ENCODE results near the gene MDC1.

Gene MDC1

DNA sequence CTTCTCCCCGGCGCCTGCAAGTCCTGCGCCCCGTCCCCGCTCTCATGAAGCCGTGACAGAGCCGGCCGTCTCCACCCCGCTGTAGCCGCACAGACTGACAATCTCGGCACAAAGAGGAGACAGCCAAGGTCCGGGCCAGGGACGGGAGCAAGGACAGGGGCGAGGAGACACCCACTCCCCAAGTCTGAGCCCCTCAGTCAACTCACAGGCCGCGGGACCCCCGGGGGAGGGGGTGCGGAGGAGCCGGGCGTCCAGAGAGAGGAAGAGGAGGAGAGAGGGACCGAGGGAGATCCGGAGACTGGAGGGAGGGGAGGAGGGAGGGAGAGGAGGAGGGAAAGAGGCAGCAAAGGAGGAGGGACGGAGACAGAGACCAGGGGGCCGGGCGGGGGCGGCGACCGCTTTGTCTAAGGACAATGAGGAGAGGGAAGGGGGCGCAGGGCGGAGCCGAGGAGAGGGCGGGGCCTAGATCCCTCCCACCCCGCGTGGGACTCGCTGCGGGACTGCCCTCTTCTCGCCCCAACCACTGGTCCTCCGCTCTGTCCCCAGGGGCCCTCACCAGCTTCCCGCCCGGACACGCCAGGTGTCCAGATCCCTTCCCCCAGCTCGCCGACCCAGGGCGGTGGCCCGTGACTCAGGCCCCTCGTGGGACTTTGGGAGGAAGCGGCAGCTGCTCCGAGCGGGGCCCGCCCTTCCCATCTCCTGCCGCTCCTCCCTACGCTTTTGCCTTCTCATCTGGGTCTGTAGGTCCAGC is 30.0 kb downstream of the MDC1 start:
- Histone ChIP-seq H4K8ac (ENCODE audit: low read depth, low read length) (no peak overlapping the region), H3K36me3 (replicated peaks in 1 of 2; ENCODE audit: control insufficient read depth in 2 of 2, insufficient read depth in 2 of 2, low read length in 2 of 2) (peaks cover 2 to 38% of the 10 kb centered on the region in 2 donors), H2BK120ac (ENCODE audit: low read depth, low read length) (peak overlapping the region; percentile 62), H2AK5ac (ENCODE audit: low read depth, low read length) (peak overlapping the region; percentile 64), H2BK12ac (ENCODE audit: low read length) (peak overlapping the region; percentile 25), H3K9ac (ENCODE audit: low read depth, low read length, poor library complexity) (peak overlapping the region; percentile 94), H3K14ac (ENCODE audit: low read length) (peak overlapping the region; percentile 72), H3K23ac (ENCODE audit: low read depth, low read length, poor library complexity) (peak overlapping the region; percentile 95), H3K4me2 (ENCODE audit: insufficient read depth, low read length, poor library complexity, severe bottlenecking) (peak overlapping the region; percentile 80), H3K79me1 (ENCODE audit: low read depth, low read length) (peaks cover 9% of the 10 kb centered on the region), H2AFZ (ENCODE audit: low read length) (peak overlapping the region; percentile 87), H3K9me3 (replicated peaks in 1 of 2; ENCODE audit: control insufficient read depth in 2 of 2, insufficient read depth in 1 of 2, low read depth in 1 of 2, low read length in 2 of 2) (no peaks in the 10 kb centered on the region), H3K18ac (ENCODE audit: low read length) (peak overlapping the region; percentile 96), H3K4me1 (ENCODE audit: control insufficient read depth in 2 of 2, insufficient read depth in 1 of 2, low read depth in 1 of 2, low read length in 2 of 2) (peaks cover 56 to 65% of the 10 kb centered on the region in 2 donors), H3K27me3 (ENCODE audit: control insufficient read depth in 3 of 3, insufficient read depth in 3 of 3, low read depth in 1 of 3, low read length in 3 of 3) (no peaks in the 10 kb centered on the region), H2BK5ac (ENCODE audit: low read length) (peak overlapping the region; percentile 49), H4K91ac (ENCODE audit: low read depth, low read length, poor library complexity) (no peak overlapping the region), H2BK15ac (ENCODE audit: low read length) (no peak overlapping the region), H3K4ac (ENCODE audit: low read length) (no peak overlapping the region), H3K4me3 (ENCODE audit: low read length in 2 of 2) (peak overlapping the region; percentile 83 to 91), H3K27ac (replicated peaks; ENCODE audit: low read length) (peak overlapping the region; percentile 93)
- no CpG with 5 or more reads among the region's 52 CpGs for WGBS, 2 donors (ENCODE audit: extremely low coverage in 2 of 2, insufficient read length in 2 of 2, insufficient replicate concordance in 1 of 2)
- peak; percentile 82 for DNase-seq (ENCODE audit: low spot score)

DNA sequence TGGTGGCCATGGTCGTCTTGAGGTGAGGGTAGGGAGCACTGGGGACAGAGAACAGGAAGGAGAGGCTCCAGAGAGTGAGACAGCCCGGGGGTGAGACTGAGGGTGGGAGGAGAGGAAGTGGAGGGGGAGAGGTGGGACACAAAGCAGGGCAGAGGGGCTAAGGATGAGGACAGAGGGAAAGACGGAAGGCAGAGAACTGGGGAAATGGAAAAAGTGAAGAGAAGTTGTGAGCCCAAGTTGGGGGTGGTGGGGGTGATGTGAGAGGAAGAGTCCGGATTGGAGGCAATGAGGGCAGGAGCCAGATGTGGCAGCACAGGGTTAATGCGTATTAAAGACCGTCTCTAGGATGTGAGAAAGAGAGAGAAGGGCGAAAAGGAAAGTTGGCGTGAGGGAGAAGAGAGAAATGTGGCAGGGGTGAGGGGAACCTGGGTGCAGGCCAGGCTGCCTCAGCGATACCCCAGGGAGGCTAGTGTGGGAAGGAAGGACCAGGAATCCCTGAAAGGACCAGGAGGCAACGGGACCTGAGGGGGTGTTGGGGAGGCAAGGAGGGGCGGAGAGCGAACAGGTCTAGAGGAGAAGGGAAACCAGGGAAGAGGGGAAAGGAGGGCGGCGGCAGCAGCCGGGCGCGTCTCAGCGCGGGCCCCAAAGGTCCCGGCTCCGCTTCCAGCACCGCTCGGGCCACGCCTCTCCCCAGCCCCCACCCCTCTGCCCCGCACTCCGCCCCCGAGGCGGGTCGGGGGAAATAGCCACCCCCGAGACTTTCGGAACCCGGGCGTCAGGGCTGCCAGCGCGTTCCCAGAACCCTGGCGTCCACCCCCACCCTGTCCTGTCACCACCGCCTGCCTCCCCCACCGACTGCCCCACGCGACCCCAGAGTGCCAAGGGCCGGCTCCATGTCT is 30.8 kb downstream of the MDC1 start, which contains the start of gene PPP1R18:
Gene PPP1R18, minus strand, starts transcription at position 637 of the 899 bp plus-strand sequence. Its CDS starts 627 bp downstream, at position 10.
- peaks cover 56 to 62% of the 10 kb centered on the region in 2 donors for H3K4me1 ChIP-seq (ENCODE audit: control insufficient read depth in 2 of 2, insufficient read depth in 1 of 2, low read depth in 1 of 2, low read length in 2 of 2)
- no peak within 1 kb of the TSS for H4K91ac ChIP-seq (ENCODE audit: low read depth, low read length, poor library complexity)
- H2BK120ac ChIP-seq (ENCODE audit: low read depth, low read length): peak within 1 kb of the TSS; percentile 62

DNA sequence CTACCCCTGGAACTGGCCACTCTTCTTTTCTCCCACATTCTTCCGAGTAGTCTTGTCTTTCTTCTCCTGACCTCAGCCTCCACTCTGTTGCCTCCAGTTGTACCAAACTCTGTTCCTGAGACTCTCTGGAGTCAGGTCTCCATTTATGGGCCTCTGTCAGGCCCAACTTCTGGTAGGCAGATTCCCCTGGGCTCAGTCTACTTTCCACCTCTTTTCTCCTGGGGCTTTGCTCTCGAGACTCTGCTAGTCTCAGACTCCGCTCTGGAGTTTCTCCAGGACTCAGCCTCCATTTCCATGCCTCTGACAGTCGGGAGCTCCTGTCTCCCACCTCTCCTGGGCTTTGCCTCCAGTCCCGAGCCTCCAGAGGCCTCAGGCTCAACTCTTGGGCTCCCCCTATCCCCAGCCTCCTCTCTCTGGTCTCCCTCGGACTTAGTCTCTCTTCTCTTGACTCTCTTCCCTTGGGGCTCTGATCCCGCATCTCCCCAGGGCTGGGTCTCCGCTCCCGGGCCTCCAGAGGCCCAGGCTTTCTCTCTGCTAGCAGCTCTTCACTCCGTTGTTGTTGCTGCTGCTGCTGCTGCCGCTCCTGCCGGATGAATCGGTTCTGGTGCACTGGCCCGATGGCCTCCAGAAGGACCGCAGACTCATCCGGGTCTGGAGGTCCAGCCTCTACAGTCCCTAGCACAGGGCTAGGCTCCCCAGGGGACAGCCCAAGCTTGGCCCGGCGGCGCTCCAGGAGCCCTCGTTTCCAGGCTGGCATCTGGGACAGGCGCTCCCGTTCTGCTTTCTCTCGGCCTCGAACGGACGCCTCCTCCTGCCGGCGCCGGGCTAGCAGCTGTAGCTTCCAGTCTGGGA is 31.7 kb downstream of the MDC1 start:
- H4K91ac ChIP-seq (ENCODE audit: low read depth, low read length, poor library complexity): no peak overlapping the region
- no peak overlapping the region for H3K9ac ChIP-seq (ENCODE audit: low read depth, low read length, poor library complexity)
- no peak overlapping the region for H2BK12ac ChIP-seq (ENCODE audit: low read length)
- no peaks in the 10 kb centered on the region for H3K27me3 ChIP-seq (ENCODE audit: control insufficient read depth in 3 of 3, insufficient read depth in 3 of 3, low read depth in 1 of 3, low read length in 3 of 3)
- no peak overlapping the region for H4K8ac ChIP-seq (ENCODE audit: low read depth, low read length)
- no peaks in the 10 kb centered on the region for H3K9me3 ChIP-seq (replicated peaks in 1 of 2; ENCODE audit: control insufficient read depth in 2 of 2, insufficient read depth in 1 of 2, low read depth in 1 of 2, low read length in 2 of 2)
- peaks cover 9% of the 10 kb centered on the region for H3K79me1 ChIP-seq (ENCODE audit: low read depth, low read length)
- no peak overlapping the region for H2BK5ac ChIP-seq (ENCODE audit: low read length)
- no peak overlapping the region for H3K4ac ChIP-seq (ENCODE audit: low read length)
- peak overlapping the region; percentile 80 for H3K4me2 ChIP-seq (ENCODE audit: insufficient read depth, low read length, poor library complexity, severe bottlenecking)
- H3K14ac ChIP-seq (ENCODE audit: low read length): no peak overlapping the region
- no peak overlapping the region for H3K27ac ChIP-seq (replicated peaks; ENCODE audit: low read length)
- no peak overlapping the region for H3K18ac ChIP-seq (ENCODE audit: low read length)
- peaks cover 3 to 52% of the 10 kb centered on the region in 2 donors for H3K36me3 ChIP-seq (replicated peaks in 1 of 2; ENCODE audit: control insufficient read depth in 2 of 2, insufficient read depth in 2 of 2, low read length in 2 of 2)
- no CpG with 5 or more reads among the region's 29 CpGs for WGBS, 2 donors (ENCODE audit: extremely low coverage in 2 of 2, insufficient read length in 2 of 2, insufficient replicate concordance in 1 of 2)
- H3K4me1 ChIP-seq (ENCODE audit: control insufficient read depth in 2 of 2, insufficient read depth in 1 of 2, low read depth in 1 of 2, low read length in 2 of 2): peaks cover 56 to 61% of the 10 kb centered on the region in 2 donors
- peak overlapping the region; percentile 62 for H3K23ac ChIP-seq (ENCODE audit: low read depth, low read length, poor library complexity)
- peak overlapping the region; percentile 61 for H2AK5ac ChIP-seq (ENCODE audit: low read depth, low read length)
- peak overlapping the region; percentile 46 for H2BK15ac ChIP-seq (ENCODE audit: low read length)
- no peak for DNase-seq (ENCODE audit: low spot score)
- no peak overlapping the region for H2AFZ ChIP-seq (ENCODE audit: low read length)
- H2BK120ac ChIP-seq (ENCODE audit: low read depth, low read length): no peak overlapping the region
- peak overlapping the region; percentile 83 to 91 for H3K4me3 ChIP-seq (ENCODE audit: low read length in 2 of 2)

More for the DNA sequence above, 30.8 kb downstream of the MDC1 start, which contains the start of gene PPP1R18:
- H3K23ac ChIP-seq (ENCODE audit: low read depth, low read length, poor library complexity): peak within 1 kb of the TSS; percentile 95
- no peaks in the 10 kb centered on the region for H3K27me3 ChIP-seq (ENCODE audit: control insufficient read depth in 3 of 3, insufficient read depth in 3 of 3, low read depth in 1 of 3, low read length in 3 of 3)
- H2BK12ac ChIP-seq (ENCODE audit: low read length): peak within 1 kb of the TSS; percentile 25
- no CpG with 5 or more reads among the region's 41 CpGs for WGBS, 2 donors (ENCODE audit: extremely low coverage in 2 of 2, insufficient read length in 2 of 2, insufficient replicate concordance in 1 of 2)
- peaks cover 9% of the 10 kb centered on the region for H3K79me1 ChIP-seq (ENCODE audit: low read depth, low read length)
- H3K18ac ChIP-seq (ENCODE audit: low read length): peak within 1 kb of the TSS; percentile 96
- H3K9me3 ChIP-seq (replicated peaks in 1 of 2; ENCODE audit: control insufficient read depth in 2 of 2, insufficient read depth in 1 of 2, low read depth in 1 of 2, low read length in 2 of 2): no peaks in the 10 kb centered on the region
- H2BK15ac ChIP-seq (ENCODE audit: low read length): no peak within 1 kb of the TSS
- peak within 1 kb of the TSS; percentile 98 for H3K9ac ChIP-seq (ENCODE audit: low read depth, low read length, poor library complexity)
- H3K14ac ChIP-seq (ENCODE audit: low read length): peak within 1 kb of the TSS; percentile 72
- H3K4ac ChIP-seq (ENCODE audit: low read length): no peak within 1 kb of the TSS
- no peak for DNase-seq (ENCODE audit: low spot score)
- peaks cover 2 to 46% of the 10 kb centered on the region in 2 donors for H3K36me3 ChIP-seq (replicated peaks in 1 of 2; ENCODE audit: control insufficient read depth in 2 of 2, insufficient read depth in 2 of 2, low read length in 2 of 2)
- peak within 1 kb of the TSS; percentile 80 for H3K4me2 ChIP-seq (ENCODE audit: insufficient read depth, low read length, poor library complexity, severe bottlenecking)
- H2BK5ac ChIP-seq (ENCODE audit: low read length): peak within 1 kb of the TSS; percentile 49
- H3K27ac ChIP-seq (replicated peaks; ENCODE audit: low read length): peak within 1 kb of the TSS; percentile 93
- H3K4me3 ChIP-seq (ENCODE audit: low read length in 2 of 2): peak within 1 kb of the TSS; percentile 83 to 91
- H2AK5ac ChIP-seq (ENCODE audit: low read depth, low read length): peak within 1 kb of the TSS; percentile 64
- peak within 1 kb of the TSS; percentile 87 for H2AFZ ChIP-seq (ENCODE audit: low read length)
- no peak within 1 kb of the TSS for H4K8ac ChIP-seq (ENCODE audit: low read depth, low read length)
